ENCODE results near the gene NLRP3. TPM values are rescaled to one million over a fixed set of nuclear protein-coding genes. Genes with fewer than 3 reads are reported as not detected.

The NLRP3 gene
- total and polyA plus RNA-seq, 4 donors: 0.28 to 1.9 (median 0.61) TPM

DNA sequence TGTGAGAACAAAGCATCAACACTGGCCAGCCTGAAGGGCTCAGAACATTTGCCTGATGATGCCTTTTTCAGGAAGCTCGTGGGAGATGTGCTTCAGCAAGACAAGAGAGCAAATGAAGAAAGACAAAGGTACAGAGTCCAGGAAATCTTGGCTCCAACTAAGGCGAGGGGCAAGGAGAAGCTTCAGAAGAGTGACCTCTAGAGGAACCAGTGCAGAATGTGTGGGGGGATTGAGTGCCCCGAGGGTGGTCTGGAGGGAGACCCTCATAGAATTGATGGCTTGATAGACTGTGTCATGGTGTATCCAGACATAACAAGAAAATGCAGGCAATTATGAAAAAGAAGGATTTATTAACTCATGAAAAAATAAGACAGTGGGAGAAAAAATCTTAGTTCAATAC lies 15.3 kb upstream of the NLRP3 start:
- WGBS: 32% methylated on average over 3 of the region's 3 CpGs

DNA sequence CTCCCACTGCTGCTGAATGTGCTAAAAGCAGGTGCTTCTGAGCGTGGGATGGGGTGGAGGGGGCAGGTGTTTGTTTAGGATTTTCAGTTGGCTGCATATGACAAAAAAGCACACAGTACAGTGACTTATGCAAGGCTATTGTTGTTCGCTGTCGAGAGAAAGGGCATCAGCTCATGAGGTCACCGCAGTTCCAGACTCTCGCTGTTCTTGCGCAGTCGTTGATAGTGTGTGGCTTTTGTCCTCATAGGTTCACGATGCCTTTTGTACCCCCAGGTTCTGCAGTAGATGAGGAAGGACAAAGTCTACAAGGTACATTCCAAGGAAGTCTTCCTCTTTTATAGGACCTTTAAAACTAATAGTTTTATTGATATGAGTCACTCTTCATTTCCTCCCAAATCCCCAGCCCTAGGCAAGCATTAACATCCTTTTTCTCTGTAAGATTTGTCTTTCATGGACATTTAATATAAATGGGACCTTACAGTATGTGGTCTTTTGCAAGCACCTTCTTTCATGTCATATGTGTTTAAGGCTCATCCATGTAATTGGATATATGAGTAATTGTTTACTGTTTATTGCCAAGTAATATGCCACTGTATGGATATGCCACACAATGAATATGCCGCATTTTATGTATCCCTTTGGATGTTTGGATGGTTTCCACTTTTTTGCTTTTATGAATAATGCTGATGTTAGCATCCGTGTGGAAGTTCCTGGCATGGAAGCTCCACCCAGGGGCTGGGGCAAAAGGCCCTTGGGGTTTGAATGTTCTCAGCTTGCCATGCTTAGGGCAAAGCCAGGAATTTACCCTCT lies 14.5 kb upstream of the NLRP3 start:
- H3K27ac ChIP-seq (ENCODE audit: low read depth in 1 of 2, low read length in 2 of 2): no peak overlapping the region
- H3K4me1 ChIP-seq (ENCODE audit: control insufficient read depth in 4 of 4, insufficient read depth in 4 of 4, low read length in 3 of 4): no peaks in the 10 kb centered on the region
- H3K27me3 ChIP-seq (ENCODE audit: control insufficient read depth in 4 of 4, insufficient read depth in 4 of 4, low read length in 3 of 4): peaks cover 0 to 2% (median 0%) of the 10 kb centered on the region in 4 donors
- DNase-seq (ENCODE audit: low spot score): no peak
- 76% methylated on average over 10 of the region's 10 CpGs for WGBS
- no peak overlapping the region for H3K4me3 ChIP-seq (ENCODE audit: low read depth in 1 of 3, low read length in 3 of 3)
- H3K9ac ChIP-seq (ENCODE audit: low read depth in 1 of 2, low read length in 2 of 2): no peak overlapping the region
- no peaks in the 10 kb centered on the region for H3K9me3 ChIP-seq (ENCODE audit: control insufficient read depth in 4 of 4, low read length in 3 of 4)
- H3K36me3 ChIP-seq (ENCODE audit: control insufficient read depth in 4 of 4, insufficient read depth in 3 of 4, low read depth in 1 of 4, low read length in 3 of 4): no peaks in the 10 kb centered on the region
- TF ChIP-seq FOXA1 (IDR thresholded peaks at IDR 0.05) (no peak), RAD21 (IDR thresholded peaks at IDR 0.05) (no peak), HNF4A (conservative IDR thresholded peaks at IDR 0.05) (no peak), GABPA (IDR thresholded peaks at IDR 0.05 in 1 of 2, conservative IDR thresholded peaks at IDR 0.05 in 1 of 2) (no peak), EGR1 (IDR thresholded peaks at IDR 0.05; ENCODE audit: low read depth in 2 of 2) (no peak)
- TF ChIP-seq, protein P1, sequence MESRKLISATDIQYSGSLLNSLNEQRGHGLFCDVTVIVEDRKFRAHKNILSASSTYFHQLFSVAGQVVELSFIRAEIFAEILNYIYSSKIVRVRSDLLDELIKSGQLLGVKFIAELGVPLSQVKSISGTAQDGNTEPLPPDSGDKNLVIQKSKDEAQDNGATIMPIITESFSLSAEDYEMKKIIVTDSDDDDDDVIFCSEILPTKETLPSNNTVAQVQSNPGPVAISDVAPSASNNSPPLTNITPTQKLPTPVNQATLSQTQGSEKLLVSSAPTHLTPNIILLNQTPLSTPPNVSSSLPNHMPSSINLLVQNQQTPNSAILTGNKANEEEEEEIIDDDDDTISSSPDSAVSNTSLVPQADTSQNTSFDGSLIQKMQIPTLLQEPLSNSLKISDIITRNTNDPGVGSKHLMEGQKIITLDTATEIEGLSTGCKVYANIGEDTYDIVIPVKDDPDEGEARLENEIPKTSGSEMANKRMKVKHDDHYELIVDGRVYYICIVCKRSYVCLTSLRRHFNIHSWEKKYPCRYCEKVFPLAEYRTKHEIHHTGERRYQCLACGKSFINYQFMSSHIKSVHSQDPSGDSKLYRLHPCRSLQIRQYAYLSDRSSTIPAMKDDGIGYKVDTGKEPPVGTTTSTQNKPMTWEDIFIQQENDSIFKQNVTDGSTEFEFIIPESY (IDR thresholded peaks at IDR 0.05): no peak
- TF ChIP-seq, protein P2, sequence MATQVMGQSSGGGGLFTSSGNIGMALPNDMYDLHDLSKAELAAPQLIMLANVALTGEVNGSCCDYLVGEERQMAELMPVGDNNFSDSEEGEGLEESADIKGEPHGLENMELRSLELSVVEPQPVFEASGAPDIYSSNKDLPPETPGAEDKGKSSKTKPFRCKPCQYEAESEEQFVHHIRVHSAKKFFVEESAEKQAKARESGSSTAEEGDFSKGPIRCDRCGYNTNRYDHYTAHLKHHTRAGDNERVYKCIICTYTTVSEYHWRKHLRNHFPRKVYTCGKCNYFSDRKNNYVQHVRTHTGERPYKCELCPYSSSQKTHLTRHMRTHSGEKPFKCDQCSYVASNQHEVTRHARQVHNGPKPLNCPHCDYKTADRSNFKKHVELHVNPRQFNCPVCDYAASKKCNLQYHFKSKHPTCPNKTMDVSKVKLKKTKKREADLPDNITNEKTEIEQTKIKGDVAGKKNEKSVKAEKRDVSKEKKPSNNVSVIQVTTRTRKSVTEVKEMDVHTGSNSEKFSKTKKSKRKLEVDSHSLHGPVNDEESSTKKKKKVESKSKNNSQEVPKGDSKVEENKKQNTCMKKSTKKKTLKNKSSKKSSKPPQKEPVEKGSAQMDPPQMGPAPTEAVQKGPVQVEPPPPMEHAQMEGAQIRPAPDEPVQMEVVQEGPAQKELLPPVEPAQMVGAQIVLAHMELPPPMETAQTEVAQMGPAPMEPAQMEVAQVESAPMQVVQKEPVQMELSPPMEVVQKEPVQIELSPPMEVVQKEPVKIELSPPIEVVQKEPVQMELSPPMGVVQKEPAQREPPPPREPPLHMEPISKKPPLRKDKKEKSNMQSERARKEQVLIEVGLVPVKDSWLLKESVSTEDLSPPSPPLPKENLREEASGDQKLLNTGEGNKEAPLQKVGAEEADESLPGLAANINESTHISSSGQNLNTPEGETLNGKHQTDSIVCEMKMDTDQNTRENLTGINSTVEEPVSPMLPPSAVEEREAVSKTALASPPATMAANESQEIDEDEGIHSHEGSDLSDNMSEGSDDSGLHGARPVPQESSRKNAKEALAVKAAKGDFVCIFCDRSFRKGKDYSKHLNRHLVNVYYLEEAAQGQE (IDR thresholded peaks at IDR 0.05): no peak

More for the DNA sequence above, 15.3 kb upstream of the NLRP3 start:
- Histone ChIP-seq H3K9me3 (ENCODE audit: control insufficient read depth in 4 of 4, low read length in 3 of 4) (no peaks in the 10 kb centered on the region), H3K36me3 (ENCODE audit: control insufficient read depth in 4 of 4, insufficient read depth in 3 of 4, low read depth in 1 of 4, low read length in 3 of 4) (no peaks in the 10 kb centered on the region), H3K27me3 (ENCODE audit: control insufficient read depth in 4 of 4, insufficient read depth in 4 of 4, low read length in 3 of 4) (peaks cover 0 to 2% (median 0%) of the 10 kb centered on the region in 4 donors), H3K4me3 (ENCODE audit: low read depth in 1 of 3, low read length in 3 of 3) (no peak overlapping the region), H3K9ac (ENCODE audit: low read depth in 1 of 2, low read length in 2 of 2) (no peak overlapping the region), H3K27ac (ENCODE audit: low read depth in 1 of 2, low read length in 2 of 2) (no peak overlapping the region), H3K4me1 (ENCODE audit: control insufficient read depth in 4 of 4, insufficient read depth in 4 of 4, low read length in 3 of 4) (no peaks in the 10 kb centered on the region)
- no peak for DNase-seq (ENCODE audit: low spot score)
- TF ChIP-seq HNF4A (conservative IDR thresholded peaks at IDR 0.05): no peak
- TF ChIP-seq, protein P2 (IDR thresholded peaks at IDR 0.05): no peak
- TF ChIP-seq RAD21 (IDR thresholded peaks at IDR 0.05): no peak
- TF ChIP-seq YY1 (IDR thresholded peaks at IDR 0.05): no peak
- no peak for TF ChIP-seq SP1 (IDR thresholded peaks at IDR 0.05)
- TF ChIP-seq TAF1 (conservative IDR thresholded peaks at IDR 0.05): no peak
- no peak for TF ChIP-seq NR2F2 (IDR thresholded peaks at IDR 0.05)
- TF ChIP-seq, protein P1 (IDR thresholded peaks at IDR 0.05): no peak
- TF ChIP-seq HNF4G (IDR thresholded peaks at IDR 0.05): no peak
- no peak for TF ChIP-seq EGR1 (IDR thresholded peaks at IDR 0.05; ENCODE audit: low read depth in 2 of 2)
- TF ChIP-seq JUND (IDR thresholded peaks at IDR 0.05): no peak
- no peak for TF ChIP-seq FOXA1 (IDR thresholded peaks at IDR 0.05)
- TF ChIP-seq, protein P3, sequence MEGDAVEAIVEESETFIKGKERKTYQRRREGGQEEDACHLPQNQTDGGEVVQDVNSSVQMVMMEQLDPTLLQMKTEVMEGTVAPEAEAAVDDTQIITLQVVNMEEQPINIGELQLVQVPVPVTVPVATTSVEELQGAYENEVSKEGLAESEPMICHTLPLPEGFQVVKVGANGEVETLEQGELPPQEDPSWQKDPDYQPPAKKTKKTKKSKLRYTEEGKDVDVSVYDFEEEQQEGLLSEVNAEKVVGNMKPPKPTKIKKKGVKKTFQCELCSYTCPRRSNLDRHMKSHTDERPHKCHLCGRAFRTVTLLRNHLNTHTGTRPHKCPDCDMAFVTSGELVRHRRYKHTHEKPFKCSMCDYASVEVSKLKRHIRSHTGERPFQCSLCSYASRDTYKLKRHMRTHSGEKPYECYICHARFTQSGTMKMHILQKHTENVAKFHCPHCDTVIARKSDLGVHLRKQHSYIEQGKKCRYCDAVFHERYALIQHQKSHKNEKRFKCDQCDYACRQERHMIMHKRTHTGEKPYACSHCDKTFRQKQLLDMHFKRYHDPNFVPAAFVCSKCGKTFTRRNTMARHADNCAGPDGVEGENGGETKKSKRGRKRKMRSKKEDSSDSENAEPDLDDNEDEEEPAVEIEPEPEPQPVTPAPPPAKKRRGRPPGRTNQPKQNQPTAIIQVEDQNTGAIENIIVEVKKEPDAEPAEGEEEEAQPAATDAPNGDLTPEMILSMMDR (IDR thresholded peaks at IDR 0.05; ENCODE audit: low read depth, low read length, missing input control): no peak
